CD14-positive monocyte (primary cell): ENCODE measurements around the gene OR2L13. TPM values are rescaled to one million over a fixed set of nuclear protein-coding genes. Genes with fewer than 3 reads are reported as not detected.

Source experiments
- DNase-seq, 3 donors: peaks; one replicate each; pipeline ENCODE4 v3.0.0-alpha.2; 2011 to 2022
- H2AFZ ChIP-seq: 2 replicates; pipeline ENCODE4 v1.6.0; 2012; ENCODE audit warnings: mild to moderate bottlenecking, low read depth, low read length, inconsistent platforms; ENCODE audit not compliant: insufficient read depth, poor library complexity, severe bottlenecking
- H3K27ac ChIP-seq, 2 donors: 1 replicate in 1 of 2; 2 replicates in 1 of 2; pipeline ENCODE4 v1.5.1; 2012 to 2013; ENCODE audit warnings: low read length in 2 of 2, control low read depth in 1 of 2, inconsistent platforms in 1 of 2, low read depth in 1 of 2, mild to moderate bottlenecking in 1 of 2
- H3K27me3 ChIP-seq, 2 donors: one replicate each; pipeline versions ENCODE4 v1.6.0 to v1.6.1; 2011 to 2013; ENCODE audit warnings: low read length in 2 of 2; ENCODE audit not compliant: control insufficient read depth in 2 of 2, insufficient read depth in 2 of 2
- H3K36me3 ChIP-seq, 2 donors: replicated peaks in 1 of 2; 1 replicate in 1 of 2; 2 replicates in 1 of 2; pipeline versions ENCODE4 v1.5.1 to v1.6.1; 2012 to 2013; ENCODE audit warnings: low read length in 2 of 2, control low read depth in 1 of 2, inconsistent platforms in 1 of 2, mild to moderate bottlenecking in 1 of 2; ENCODE audit not compliant: insufficient read depth in 2 of 2, control insufficient read depth in 1 of 2
- H3K4me1 ChIP-seq, 2 donors: 1 replicate in 1 of 2; 2 replicates in 1 of 2; pipeline versions ENCODE4 v1.5.1 to v1.6.1; 2012 to 2013; ENCODE audit warnings: low read length in 2 of 2, control low read depth in 1 of 2, inconsistent platforms in 1 of 2, mild to moderate bottlenecking in 1 of 2, moderate library complexity in 1 of 2; ENCODE audit not compliant: insufficient read depth in 2 of 2, control insufficient read depth in 1 of 2
- H3K4me2 ChIP-seq: replicated peaks from 2 replicates; pipeline ENCODE3; 2012; ENCODE audit warnings: low read length, moderate library complexity, mild to moderate bottlenecking; ENCODE audit not compliant: poor library complexity, severe bottlenecking; ENCODE audit errors: extremely low read depth
- H3K4me3 ChIP-seq, 3 experiments: fragments of 200-600 bp in 1 of 3; sonication (generic) in 1 of 3; replicated peaks in 1 of 3; 1 replicate in 2 of 3; 2 replicates in 1 of 3; pipeline ENCODE4 v1.5.1; 2011 to 2013; ENCODE audit warnings: low read length in 3 of 3, mild to moderate bottlenecking in 3 of 3, control low read depth in 2 of 3, low read depth in 2 of 3, inconsistent platforms in 1 of 3, moderate library complexity in 1 of 3
- H3K79me2 ChIP-seq: 2 replicates; pipeline ENCODE4 v1.6.0; 2012; ENCODE audit warnings: mild to moderate bottlenecking, control low read depth, inconsistent platforms, low read length, moderate library complexity; ENCODE audit not compliant: insufficient read depth
- H3K9ac ChIP-seq: 2 replicates; pipeline ENCODE4 v1.6.0; 2017; ENCODE audit warnings: low read length, mild to moderate bottlenecking; ENCODE audit not compliant: insufficient read depth, poor library complexity, severe bottlenecking
- H3K9me3 ChIP-seq, 2 donors: replicated peaks in 1 of 2; 1 replicate in 1 of 2; 2 replicates in 1 of 2; pipeline versions ENCODE4 v1.5.1 to v1.6.1; 2012 to 2013; ENCODE audit warnings: low read length in 2 of 2, control low read depth in 1 of 2; ENCODE audit not compliant: control insufficient read depth in 1 of 2, insufficient read depth in 1 of 2
- H4K20me1 ChIP-seq: 2 replicates; pipeline ENCODE4 v1.6.0; 2012; ENCODE audit warnings: mild to moderate bottlenecking, low read length, control low read depth, moderate library complexity; ENCODE audit not compliant: insufficient read depth
- H3K27ac Mint-ChIP-seq, 7 donors: one replicate each; pipeline ENCODE4 v1.8.0; 2020; ENCODE audit warnings: mild to moderate bottlenecking in 7 of 7, mixed read lengths in 7 of 7, moderate library complexity in 6 of 7, inconsistent platforms in 2 of 7
- H3K27me3 Mint-ChIP-seq, 3 donors: one replicate each; pipeline ENCODE4 v1.8.0; 2021 to 2022; ENCODE audit warnings: low read depth in 3 of 3, mild to moderate bottlenecking in 3 of 3, mixed read lengths in 3 of 3, moderate library complexity in 3 of 3, inconsistent platforms in 1 of 3
- H3K36me3 Mint-ChIP-seq, 2 donors: one replicate each; pipeline ENCODE4 v1.8.0; 2020; ENCODE audit warnings: mixed read lengths in 2 of 2, inconsistent platforms in 1 of 2, mild to moderate bottlenecking in 1 of 2
- H3K4me1 Mint-ChIP-seq: one replicate; pipeline ENCODE4 v1.8.0; 2020; ENCODE audit warnings: mild to moderate bottlenecking, mixed read lengths
- H3K4me3 Mint-ChIP-seq, 2 donors: one replicate each; pipeline ENCODE4 v1.8.0; 2020; ENCODE audit warnings: mild to moderate bottlenecking in 2 of 2, mixed read lengths in 2 of 2, moderate library complexity in 1 of 2
- H3K9me3 Mint-ChIP-seq, 7 donors: one replicate each; pipeline ENCODE4 v1.8.0; 2020 to 2022; ENCODE audit warnings: mixed read lengths in 7 of 7, mild to moderate bottlenecking in 6 of 7, moderate library complexity in 6 of 7, inconsistent platforms in 2 of 7
- CTCF ChIP-seq: fragments of 200-600 bp; IDR thresholded peaks from one replicate; pipeline ENCODE4 v1.8.0; 2022; ENCODE audit warnings: antibody characterized with exemption, mild to moderate bottlenecking
- WGBS: methylation state at CpG from one replicate; pipeline ENCODE4 v1.1.5; 2013; ENCODE audit warnings: missing lambda C conversion rate; ENCODE audit not compliant: insufficient coverage; 5-methylcytosine and 5-hydroxymethylcytosine counted together
- intact Hi-C, 2 donors: fragments of 100-400 bp; cut with micrococcal nuclease; formaldehyde crosslinking; loops; one replicate each; pipeline versions ENCODE4 v1.15.0 to v1.15.1; 2023
- polyA plus RNA-seq, 3 donors: library from polyadenylated mRNA; depleted of rRNA in 1 of 3; unstranded in 2 of 3; stranded (reverse) in 1 of 3; fragments of 300-500 nt in 2 of 3; fragments of >200 nt in 1 of 3; fragmentation: Illumina TruSeq in 2 of 3; gene quantifications; 1 replicate in 2 of 3; 2 replicates in 1 of 3; pipeline ENCODE4 v1.2.3, GENCODE V29; 2012 to 2021

The OR2L13 gene
- polyA plus RNA-seq, 3 donors: not detected

- Histone ChIP-seq H4K20me1 (no peaks in the 10 kb centered on the region), H3K4me1 (no peaks in the 10 kb centered on the region), H3K79me2 (no peaks in the 10 kb centered on the region), H3K27me3 (no peaks in the 10 kb centered on the region), H2AFZ (no peak overlapping the region), H3K4me2 (no peak overlapping the region), H3K27ac (no peak overlapping the region), H3K4me3 (no peak overlapping the region), H3K9ac (no peak overlapping the region), H3K9me3 (peaks cover 26 to 30% of the 10 kb centered on the region in 2 donors), H3K36me3 (no peaks in the 10 kb centered on the region)
- Mint-ChIP-seq H3K36me3 (no peaks in the 10 kb centered on the region), H3K4me3 (no peak overlapping the region), H3K27ac (no peak overlapping the region), H3K4me1 (no peaks in the 10 kb centered on the region), H3K27me3 (peaks cover 0 to 3% (median 2%) of the 10 kb centered on the region in 3 donors), H3K9me3 (peaks cover 17 to 41% (median 23%) of the 10 kb centered on the region in 7 donors)
- intact Hi-C loops: no loop called here
- no peak for TF ChIP-seq CTCF
- no peak for DNase-seq
- 100% methylated on average over 3 of the region's 5 CpGs for WGBS
Measured at GRCh38 chr1:248111157-248111556, 16.2 kb downstream of the OR2L13 start.

- no peaks in the 10 kb centered on the region for H3K4me1 Mint-ChIP-seq
- Histone ChIP-seq H3K9ac (no peak overlapping the region), H4K20me1 (no peaks in the 10 kb centered on the region), H3K4me1 (no peaks in the 10 kb centered on the region), H3K4me2 (no peak overlapping the region), H3K79me2 (no peaks in the 10 kb centered on the region), H3K27ac (no peak overlapping the region), H3K27me3 (no peaks in the 10 kb centered on the region), H2AFZ (no peak overlapping the region), H3K9me3 (peaks cover 22 to 26% of the 10 kb centered on the region in 2 donors), H3K4me3 (no peak overlapping the region), H3K36me3 (no peaks in the 10 kb centered on the region)
- H3K27ac Mint-ChIP-seq: no peak overlapping the region
- no peak overlapping the region for H3K4me3 Mint-ChIP-seq
- H3K9me3 Mint-ChIP-seq: peaks cover 17 to 29% (median 25%) of the 10 kb centered on the region in 7 donors
- peaks cover 0 to 3% (median 2%) of the 10 kb centered on the region in 3 donors for H3K27me3 Mint-ChIP-seq
- intact Hi-C loops: no loop called here
- 89% methylated on average over 3 of the region's 7 CpGs for WGBS
- no peak for TF ChIP-seq CTCF
- no peak for DNase-seq
- no peaks in the 10 kb centered on the region for H3K36me3 Mint-ChIP-seq
Measured at GRCh38 chr1:248114890-248115289, 19.9 kb downstream of the OR2L13 start.
